ENCODE data around the gene MTF1.

The MTF1 gene

GRCh38 chr1:37828410-37829074 is 30.9 kb downstream of the MTF1 start:
- DNase-seq = no peak

DNA sequence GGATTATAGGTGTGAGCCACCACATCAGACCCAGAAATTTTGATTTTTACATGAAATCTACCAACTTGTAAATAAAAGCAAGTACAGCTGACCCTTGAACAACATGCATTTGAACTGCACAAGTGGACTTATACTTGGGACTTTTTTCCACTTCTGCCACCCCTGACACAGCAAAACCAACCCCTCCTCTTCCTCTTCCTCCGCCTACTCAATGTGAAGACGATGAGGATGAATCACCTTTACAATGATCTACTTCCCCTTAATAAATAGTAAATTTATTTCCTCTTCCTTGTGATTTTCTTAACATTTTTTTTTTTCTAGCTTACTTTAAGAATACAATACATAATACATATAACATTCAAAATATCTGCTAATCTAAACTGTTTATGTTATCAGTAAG is 33.9 kb downstream of the MTF1 start:
- DNase-seq = no peak

DNA sequence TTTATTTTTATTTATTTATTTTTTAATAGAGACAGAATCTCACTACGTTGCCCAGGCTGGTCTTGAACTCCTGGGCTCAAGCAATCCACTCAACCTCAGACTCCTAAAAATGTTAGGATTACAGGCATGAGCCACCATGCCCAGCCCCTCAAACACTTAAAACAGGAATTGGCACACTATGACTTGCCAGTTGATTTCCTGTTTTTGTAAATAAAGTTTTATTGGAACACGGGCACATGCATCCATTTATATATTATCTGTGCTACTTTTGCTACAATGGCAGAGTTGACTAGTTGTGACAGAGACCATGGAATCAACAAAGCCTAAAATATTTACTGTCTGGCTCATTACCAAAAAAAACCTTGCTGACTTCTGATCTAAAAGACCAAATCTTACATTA is 35.4 kb downstream of the MTF1 start:
- no peak for DNase-seq

- no peak for DNase-seq
Measured at GRCh38 chr1:37822906-37823815, 36.2 kb downstream of the MTF1 start.

GRCh38 chr1:37821481-37821880 is 37.9 kb downstream of the MTF1 start:
- no peak for DNase-seq

GRCh38 chr1:37817481-37817880 is 41.9 kb downstream of the MTF1 start:
- DNase-seq = no peak

DNA sequence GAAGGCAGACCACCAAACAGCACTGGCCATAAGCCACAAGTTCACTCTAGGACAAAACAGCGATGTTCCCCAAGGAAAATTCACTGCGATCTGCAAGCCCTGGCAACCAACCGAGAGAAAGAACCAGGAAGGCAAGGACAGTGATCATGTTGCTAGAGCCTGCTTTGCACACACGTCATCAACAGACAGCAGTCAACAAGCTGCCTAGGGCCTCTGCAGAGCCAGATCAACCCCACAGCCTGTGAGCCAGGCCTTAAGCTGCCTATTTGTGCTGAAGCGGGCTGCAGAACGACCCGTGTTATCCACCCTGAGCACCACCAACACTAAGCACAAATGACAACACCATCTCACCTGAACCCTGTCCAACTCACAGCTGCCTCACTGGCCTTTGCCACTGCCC is 45.1 kb downstream of the MTF1 start:
- DNase-seq = no peak

- DNase-seq = no peak
Measured at GRCh38 chr1:37813529-37814145, 45.8 kb downstream of the MTF1 start.

DNA sequence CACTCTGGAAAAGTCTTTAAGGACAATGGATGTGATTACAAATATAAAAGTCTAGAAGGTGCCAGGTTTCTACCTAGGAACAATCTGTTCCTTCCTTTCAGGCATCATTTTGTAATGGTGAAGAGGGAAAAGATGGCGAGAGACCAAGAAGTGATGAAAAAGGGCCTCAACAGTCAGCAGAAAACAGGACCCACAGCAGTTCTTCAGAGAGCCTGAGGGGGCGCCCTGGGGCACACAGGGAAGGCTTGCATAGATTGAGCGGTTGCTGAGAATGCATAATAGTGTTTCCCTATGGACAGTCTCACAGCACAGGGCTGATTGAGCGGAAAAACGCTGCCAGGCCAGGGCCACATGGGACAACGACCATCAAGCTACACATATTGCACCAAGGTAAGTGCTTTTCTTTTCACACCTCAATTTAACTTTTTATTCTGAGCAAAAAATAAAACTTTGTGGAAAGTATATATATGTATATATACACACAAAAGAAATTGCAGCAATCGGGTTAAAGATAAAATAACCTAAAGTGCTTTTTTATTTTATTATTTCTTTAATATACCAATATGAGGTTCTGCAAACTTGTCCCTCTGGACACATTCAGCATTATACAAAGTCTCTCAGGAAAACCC is 48.3 kb downstream of the MTF1 start:
- peak; percentile 69 to 77 for DNase-seq

GRCh38 chr1:37809942-37810341 is 49.5 kb downstream of the MTF1 start:
- DNase-seq = no peak

DNA sequence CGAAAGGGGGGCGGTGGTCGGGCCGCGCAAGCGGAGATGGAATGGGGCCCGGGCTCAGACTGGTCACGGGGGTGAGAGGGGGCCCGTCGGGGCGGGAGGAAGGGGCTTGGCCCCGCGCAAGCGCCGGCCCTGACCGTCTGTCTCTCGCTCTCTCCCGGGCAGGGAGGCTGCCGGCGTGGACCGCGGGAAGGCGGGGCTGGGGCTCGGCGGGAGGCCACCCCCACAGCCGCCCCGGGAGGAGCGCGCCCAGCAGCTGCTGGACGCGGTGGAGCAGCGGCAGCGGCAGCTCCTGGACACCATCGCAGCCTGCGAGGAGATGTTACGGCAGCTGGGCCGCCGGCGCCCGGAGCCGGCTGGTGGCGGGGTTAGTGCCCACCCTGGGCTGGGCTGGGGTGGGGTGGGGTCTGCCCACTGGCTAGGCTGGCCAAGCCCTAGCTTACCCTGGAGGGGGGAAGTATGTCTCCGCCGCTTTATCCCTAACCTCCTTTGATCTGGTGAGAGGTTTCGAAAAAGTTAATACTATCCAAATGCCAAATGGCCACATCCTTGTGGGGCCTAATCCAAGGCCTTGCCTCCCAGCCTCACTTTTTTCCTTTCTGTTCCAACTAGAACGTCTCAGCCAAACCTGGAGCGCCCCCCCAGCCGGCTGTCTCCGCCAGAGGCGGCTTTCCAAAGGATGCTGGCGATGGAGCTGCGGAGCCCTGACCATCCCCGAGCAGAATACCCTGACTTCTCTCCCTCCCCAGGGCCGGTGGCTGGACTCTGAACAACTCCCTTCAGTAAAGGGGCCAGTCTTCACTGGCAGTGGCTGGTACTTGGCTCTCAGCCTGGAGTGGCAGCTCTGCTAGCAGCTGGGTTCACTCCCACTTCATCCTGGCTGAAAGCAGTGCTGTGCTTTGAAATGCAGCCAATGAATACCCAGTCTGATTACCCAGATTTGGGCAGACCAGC is 50.7 kb downstream of the MTF1 start:
- DNase-seq = peak; percentile 21 to 72

- DNase-seq = peak; percentile 92 to 93
Measured at GRCh38 chr1:37807555-37808368, 51.6 kb downstream of the MTF1 start, which contains the start of the genes C1orf122 and YRDC. Gene C1orf122, plus strand, starts transcription at chr1:37807790. Its CDS starts 615 bp downstream, at chr1:37808405. Gene YRDC, minus strand, starts transcription at chr1:37808208. Its CDS starts 28 bp downstream, at chr1:37808180.

DNA sequence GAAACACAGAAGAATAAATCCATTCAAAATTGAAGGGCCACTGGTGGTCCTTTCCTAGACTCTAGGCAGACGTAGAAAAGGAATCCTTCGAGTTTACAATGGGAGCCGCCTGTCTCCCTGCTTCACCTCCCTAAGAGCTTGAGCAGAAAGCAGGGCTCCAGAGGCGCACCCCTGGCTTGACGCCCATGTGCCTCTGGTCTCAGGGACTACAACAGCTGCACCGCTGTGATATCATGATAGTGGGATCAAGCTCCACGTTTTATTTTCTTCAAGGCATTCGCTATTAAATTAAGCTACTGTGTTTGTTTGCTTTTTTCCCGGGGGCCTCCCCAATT is 52.2 kb downstream of the MTF1 start:
- no peak for DNase-seq

DNA sequence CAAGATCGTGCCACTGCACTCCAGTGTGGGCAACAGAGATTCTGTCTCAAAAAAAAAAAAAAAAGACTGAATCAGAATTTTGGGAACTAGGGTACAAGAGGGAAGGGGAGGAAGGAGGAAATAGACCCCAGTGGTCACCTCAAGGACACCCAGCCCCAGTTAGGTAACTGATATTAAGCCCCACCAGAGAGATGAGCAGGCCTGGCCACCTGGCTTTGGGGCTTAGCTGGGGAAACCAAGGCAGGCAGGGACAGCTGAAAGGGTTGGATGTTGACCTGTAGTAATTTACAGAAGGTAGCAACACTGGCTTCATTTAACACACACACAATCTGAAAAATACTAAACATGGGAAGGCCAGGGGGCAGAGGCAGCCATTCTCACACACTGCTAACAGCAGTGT is 57.0 kb downstream of the MTF1 start:
- DNase-seq = no peak

DNA sequence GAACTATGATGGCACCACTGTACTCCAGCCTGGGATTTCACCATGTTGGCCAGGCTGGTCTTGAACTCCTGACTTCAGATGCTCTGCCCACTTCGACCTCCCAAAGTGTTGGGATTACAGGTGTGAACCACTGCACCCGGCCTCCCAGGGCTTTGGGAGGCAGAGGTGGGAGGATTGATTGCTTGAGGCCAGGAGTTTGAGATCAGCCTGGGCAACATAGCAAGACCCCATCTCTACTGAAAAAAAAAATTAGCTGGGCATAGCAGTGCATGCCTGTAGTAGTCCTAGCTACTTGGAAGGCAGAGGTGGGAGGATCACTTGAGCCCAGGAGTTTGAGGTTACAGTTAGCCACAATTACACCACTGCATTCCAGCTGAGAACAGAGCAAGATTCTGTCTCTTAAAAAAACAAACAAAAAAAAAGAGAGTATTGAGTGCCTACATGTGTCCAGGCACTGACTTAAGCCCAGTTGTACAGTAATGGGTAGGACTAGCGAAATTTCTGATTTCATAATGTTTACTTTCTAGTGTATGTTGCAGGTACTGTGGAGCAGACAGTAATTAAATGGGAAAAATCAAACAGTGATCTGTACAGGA is 61.5 kb downstream of the MTF1 start:
- DNase-seq = no peak

DNA sequence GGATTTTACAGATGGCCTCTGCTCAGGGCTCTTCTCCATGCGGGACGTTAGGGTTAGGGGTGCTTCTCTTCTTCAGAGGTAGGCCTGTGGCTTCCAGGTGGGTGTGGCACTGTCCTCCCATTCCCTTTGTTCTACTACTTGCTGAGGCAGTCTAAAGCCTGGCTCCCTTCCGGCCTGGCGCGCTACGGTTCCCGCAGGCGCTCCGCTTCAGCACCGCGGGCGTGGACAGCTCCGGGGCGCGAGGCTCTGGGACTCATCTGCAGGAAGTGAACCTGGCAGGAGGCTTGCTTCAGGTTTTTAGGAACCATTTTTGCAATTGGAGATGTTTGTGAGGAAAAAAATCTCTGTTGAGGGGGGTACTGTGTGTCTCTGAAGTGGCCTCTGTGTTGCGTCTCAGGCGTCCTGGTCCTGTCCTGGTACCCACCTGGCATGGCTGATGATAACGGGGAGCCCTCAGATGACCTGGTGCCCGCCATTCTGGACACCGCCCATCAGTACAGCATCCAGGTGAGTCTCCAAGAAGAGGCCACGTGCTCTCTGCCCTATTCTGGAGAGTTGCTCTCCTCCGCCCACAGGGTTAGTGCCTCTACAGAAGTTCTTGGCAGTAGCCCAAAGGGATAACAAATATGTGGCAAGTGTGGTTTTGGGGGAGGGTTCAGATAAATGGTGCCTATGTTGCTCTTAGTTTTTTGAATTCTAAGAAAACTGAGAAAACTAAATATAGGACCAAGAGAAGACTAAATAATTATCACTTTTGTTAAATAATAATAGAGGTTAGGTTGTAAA is 63.9 kb downstream of the MTF1 start:
- DNase-seq = no peak

DNA sequence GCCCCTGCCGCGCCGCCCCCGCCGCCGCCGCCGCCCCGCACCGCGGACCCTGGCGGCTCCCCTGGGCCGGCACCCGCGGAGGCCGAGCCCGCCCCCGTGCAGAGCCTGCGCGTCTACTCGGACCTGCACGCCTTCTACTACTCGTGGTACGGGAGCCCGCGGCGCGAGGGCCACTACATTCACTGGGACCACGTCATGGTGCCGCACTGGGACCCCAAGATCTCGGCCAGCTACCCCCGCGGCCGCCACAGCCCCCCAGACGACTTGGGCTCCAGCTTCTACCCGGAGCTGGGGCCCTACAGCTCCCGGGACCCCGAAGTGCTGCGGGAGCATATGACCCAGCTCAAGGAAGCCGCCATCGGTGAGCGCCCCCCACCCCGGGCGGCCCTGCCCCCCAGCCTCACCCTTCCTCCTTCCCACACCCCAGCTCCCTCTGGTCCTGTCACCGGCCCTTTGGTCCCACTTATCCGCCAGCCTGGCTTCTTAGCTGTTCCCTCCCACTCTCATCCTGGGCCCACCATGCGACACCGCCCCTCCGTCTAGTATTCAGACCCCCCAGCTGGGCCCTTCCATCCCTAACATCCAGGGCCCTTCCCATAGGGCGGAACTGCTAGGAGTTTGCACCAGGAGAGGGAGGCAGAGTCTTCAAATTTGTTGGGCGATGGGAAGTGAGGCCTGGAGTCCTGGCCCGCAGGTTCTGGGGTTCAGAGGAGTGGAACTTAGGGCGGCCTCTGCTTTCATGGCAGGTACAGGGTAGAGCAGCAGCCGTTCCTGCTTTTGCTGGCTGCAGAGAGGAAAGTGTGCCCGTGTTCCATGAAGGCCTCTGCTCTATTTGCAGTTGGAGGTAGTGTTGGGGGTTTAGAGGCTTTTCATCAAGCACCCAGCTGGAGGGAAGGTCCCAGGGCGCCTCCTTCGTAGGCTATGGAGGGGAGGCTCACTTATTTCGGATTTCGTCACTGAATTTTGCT is 64.7 kb downstream of the MTF1 start:
- no peak for DNase-seq

- DNase-seq = peak; percentile 27 to 46
Measured at GRCh38 chr1:37793773-37794371, 65.5 kb downstream of the MTF1 start, which contains the start of gene MANEAL. Gene MANEAL, plus strand, starts transcription at chr1:37793847. Its CDS starts 336 bp downstream, at chr1:37794183.
